ENCODE results near the gene AKAP8. TPM values are rescaled to one million over a fixed set of nuclear protein-coding genes. Genes with fewer than 3 reads are reported as not detected.
A peak's percentile ranks its signal among the peaks of the same experiment; 100 is the strongest.

The AKAP8 gene
- total RNA-seq, 1 experiment from 2014 or later, result 50.8 TPM

- TF ChIP-seq POLR2AphosphoS5 (IDR thresholded peaks at IDR 0.05; ENCODE audit: low read depth, low read length) (no peak), TCF7L2 (IDR thresholded peaks at IDR 0.05; ENCODE audit: low read depth, low read length) (no peak), REST (IDR thresholded peaks at IDR 0.05; ENCODE audit: insufficient read depth in 1 of 2, low read depth in 2 of 2, low read length in 1 of 2) (no peak), SIN3A (IDR thresholded peaks at IDR 0.05; ENCODE audit: borderline replicate concordance, insufficient read depth, low read depth, low read length) (no peak), CTCF (IDR thresholded peaks at IDR 0.05) (no peak)
- intact Hi-C loops (cut with micrococcal nuclease; ENCODE audit: unreplicated experiment), result no loop called here
- DNase-seq (ENCODE audit: low read depth, low spot score), result no peak
These were observed 20.7 kb downstream of the AKAP8 start for GRCh38 chr19:15358918-15359317.

GRCh38 chr19:15357906-15358305, 21.7 kb downstream of the AKAP8 start:
- BruUV-seq (replicated peaks), result TSS peak; percentile 45
- ATAC-seq (no peak), DNase-seq (ENCODE audit: low read depth, low spot score) (no peak)
- no peak overlapping the region for H3K27ac ChIP-seq (ENCODE audit: low read length)
- no peak for TF ChIP-seq TCF7L2 (IDR thresholded peaks at IDR 0.05; ENCODE audit: low read depth, low read length)
- no peaks in the 10 kb centered on the region for H3K27me3 ChIP-seq (ENCODE audit: control insufficient read depth, insufficient read depth, low read length)
- peaks cover 5% of the 10 kb centered on the region; the same call in 1 of the 2 replicates for H3K36me3 ChIP-seq (ENCODE audit: control insufficient read depth, insufficient read depth, low read length)
- ChIA-PET CTCF (no interaction called here), POLR2A (no interaction called here)
- H3K4me1 ChIP-seq (ENCODE audit: control insufficient read depth, insufficient read depth, low read length), result no peaks in the 10 kb centered on the region
- in situ Hi-C loops (cut with HindIII; ENCODE audit: low pct_unique_long_range_greater_than_20kb, low sequenced_read_pairs), result no loop called here
- no peaks in the 10 kb centered on the region for H3K9me3 ChIP-seq (ENCODE audit: control insufficient read depth, insufficient read depth, low read depth, low read length)
- H3K4me3 ChIP-seq (ENCODE audit: low read depth in 2 of 2, low read length in 2 of 2), result no peak overlapping the region
- intact Hi-C loops (cut with micrococcal nuclease; ENCODE audit: unreplicated experiment), result no loop called here

More at GRCh38 chr19:15358918-15359317, 20.7 kb downstream of the AKAP8 start:
- ChIA-PET CTCF (no interaction called here), POLR2A (no interaction called here)
- in situ Hi-C loops (cut with HindIII; ENCODE audit: low pct_unique_long_range_greater_than_20kb, low sequenced_read_pairs), result no loop called here
- ATAC-seq, result no peak
- peaks cover 5% of the 10 kb centered on the region; the same call in 1 of the 2 replicates for H3K36me3 ChIP-seq (ENCODE audit: control insufficient read depth, insufficient read depth, low read length)
- no peaks in the 10 kb centered on the region for H3K27me3 ChIP-seq (ENCODE audit: control insufficient read depth, insufficient read depth, low read length)
- H3K9me3 ChIP-seq (ENCODE audit: control insufficient read depth, insufficient read depth, low read depth, low read length), result no peaks in the 10 kb centered on the region
- no peak overlapping the region for H3K4me3 ChIP-seq (ENCODE audit: low read depth in 2 of 2, low read length in 2 of 2)
- H3K27ac ChIP-seq (ENCODE audit: low read length), result no peak overlapping the region
- no peaks in the 10 kb centered on the region for H3K4me1 ChIP-seq (ENCODE audit: control insufficient read depth, insufficient read depth, low read length)
- no TSS peak for BruUV-seq (replicated peaks)

- ATAC-seq (0 out of 2 replicates have a peak, but pooled peaks have one; percentile 35), DNase-seq (ENCODE audit: low read depth, low spot score) (no peak)
- ChIA-PET POLR2A (no interaction called here), CTCF (no interaction called here)
- no peaks in the 10 kb centered on the region for H3K9me3 ChIP-seq (ENCODE audit: control insufficient read depth, insufficient read depth, low read depth, low read length)
- H3K27ac ChIP-seq (ENCODE audit: low read length), result no peak overlapping the region
- no peaks in the 10 kb centered on the region for H3K27me3 ChIP-seq (ENCODE audit: control insufficient read depth, insufficient read depth, low read length)
- H3K36me3 ChIP-seq (ENCODE audit: control insufficient read depth, insufficient read depth, low read length), result peaks cover 3% of the 10 kb centered on the region; the same call in 1 of the 2 replicates
- intact Hi-C loops (cut with micrococcal nuclease; ENCODE audit: unreplicated experiment) (no loop called here), in situ Hi-C loops (cut with HindIII; ENCODE audit: low pct_unique_long_range_greater_than_20kb, low sequenced_read_pairs) (no loop called here)
- BruUV-seq (replicated peaks), result no TSS peak
- TF ChIP-seq CTCF (IDR thresholded peaks at IDR 0.05) (no peak), SIN3A (IDR thresholded peaks at IDR 0.05; ENCODE audit: borderline replicate concordance, insufficient read depth, low read depth, low read length) (no peak), REST (IDR thresholded peaks at IDR 0.05; ENCODE audit: insufficient read depth in 1 of 2, low read depth in 2 of 2, low read length in 1 of 2) (no peak), TCF7L2 (IDR thresholded peaks at IDR 0.05; ENCODE audit: low read depth, low read length) (no peak), POLR2AphosphoS5 (IDR thresholded peaks at IDR 0.05; ENCODE audit: low read depth, low read length) (no peak)
- H3K4me1 ChIP-seq (ENCODE audit: control insufficient read depth, insufficient read depth, low read length), result no peaks in the 10 kb centered on the region
- no peak overlapping the region for H3K4me3 ChIP-seq (ENCODE audit: low read depth in 2 of 2, low read length in 2 of 2)
These were observed 24.9 kb downstream of the AKAP8 start for GRCh38 chr19:15354566-15355296.
